Upper lobe of left lung (tissue), 4 donors: ENCODE results near the gene SARDH.

Source experiments
- EP300 ChIP-seq, 4 donors: sonication (generic); formaldehyde crosslinking; IDR thresholded peaks; one replicate each; pipeline ENCODE4 v1.5.1; 2017; ENCODE audit warnings: antibody characterized with exemption in 4 of 4, control low read depth in 2 of 4
- POLR2A ChIP-seq, 4 donors: fragments of 450-650 bp; IDR thresholded peaks; one replicate each; pipeline ENCODE4 v1.5.1; 2016 to 2017; ENCODE audit warnings: antibody characterized with exemption in 4 of 4, mild to moderate bottlenecking in 2 of 4
- TF ChIP-seq, protein P1 (sequence below), 6 experiments: fragments of 450-650 bp in 4 of 6; fragments of 200-600 bp in 2 of 6; sonication (generic) in 2 of 6; IDR thresholded peaks; one replicate each; pipeline ENCODE4 v1.5.1; 2016 to 2019; ENCODE audit warnings: antibody characterized with exemption in 6 of 6

DNA sequence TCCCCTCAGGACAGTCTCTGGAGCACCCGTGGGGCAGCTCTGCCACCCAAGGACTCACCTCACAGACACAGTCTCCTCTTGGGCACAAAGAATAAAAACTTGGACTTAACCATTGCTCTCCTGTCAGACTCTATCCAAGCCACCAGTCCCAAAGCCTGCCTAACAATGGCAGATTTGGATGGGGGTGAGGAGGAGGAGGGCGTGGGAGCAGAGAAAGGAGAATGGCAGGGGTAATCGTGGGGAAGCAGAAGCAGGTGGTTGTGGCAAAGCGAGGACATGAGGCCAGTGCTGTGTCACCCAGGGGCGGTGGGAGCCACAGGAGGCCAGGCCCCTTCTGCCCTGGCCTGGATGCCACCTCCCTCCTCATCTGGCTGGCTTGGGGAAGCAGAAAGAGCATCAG is 123.5 kb downstream of the SARDH start:
- no peak for TF ChIP-seq EP300 (IDR thresholded peaks at IDR 0.05)
- no peak for TF ChIP-seq POLR2A (IDR thresholded peaks at IDR 0.05)
- TF ChIP-seq, protein P1, sequence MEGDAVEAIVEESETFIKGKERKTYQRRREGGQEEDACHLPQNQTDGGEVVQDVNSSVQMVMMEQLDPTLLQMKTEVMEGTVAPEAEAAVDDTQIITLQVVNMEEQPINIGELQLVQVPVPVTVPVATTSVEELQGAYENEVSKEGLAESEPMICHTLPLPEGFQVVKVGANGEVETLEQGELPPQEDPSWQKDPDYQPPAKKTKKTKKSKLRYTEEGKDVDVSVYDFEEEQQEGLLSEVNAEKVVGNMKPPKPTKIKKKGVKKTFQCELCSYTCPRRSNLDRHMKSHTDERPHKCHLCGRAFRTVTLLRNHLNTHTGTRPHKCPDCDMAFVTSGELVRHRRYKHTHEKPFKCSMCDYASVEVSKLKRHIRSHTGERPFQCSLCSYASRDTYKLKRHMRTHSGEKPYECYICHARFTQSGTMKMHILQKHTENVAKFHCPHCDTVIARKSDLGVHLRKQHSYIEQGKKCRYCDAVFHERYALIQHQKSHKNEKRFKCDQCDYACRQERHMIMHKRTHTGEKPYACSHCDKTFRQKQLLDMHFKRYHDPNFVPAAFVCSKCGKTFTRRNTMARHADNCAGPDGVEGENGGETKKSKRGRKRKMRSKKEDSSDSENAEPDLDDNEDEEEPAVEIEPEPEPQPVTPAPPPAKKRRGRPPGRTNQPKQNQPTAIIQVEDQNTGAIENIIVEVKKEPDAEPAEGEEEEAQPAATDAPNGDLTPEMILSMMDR (IDR thresholded peaks at IDR 0.05): no peak
